ENCODE data around the gene DDX53.

Gene DDX53

GRCh38 chrX:23048806-23049573 lies 49.2 kb downstream of the DDX53 start:
- no peak for DNase-seq (ENCODE audit: low read depth in 3 of 3, low spot score in 1 of 3)

GRCh38 chrX:23052324-23052723 lies 52.6 kb downstream of the DDX53 start:
- no peak for DNase-seq (ENCODE audit: low read depth in 3 of 3, low spot score in 1 of 3)

Measured in stimulated activated CD4-positive, alpha-beta T cell treated with anti-CD3 and anti-CD28 coated beads, TNF-alpha, amount 100 ng/mL, for 1 hour (primary cell).